Activated CD8-positive, alpha-beta memory T cell treated with anti-CD3 and anti-CD28 coated beads for 1 hour (primary cell): Measurements from ENCODE around the gene DEF6.
"Not testable (repeated sequence)": the region's sequence is repeated elsewhere in the genome, so short reads cannot be mapped to it uniquely, and the experiment has no call there.

Experiments used
- DNase-seq, 2 donors: peaks; one replicate each; pipeline ENCODE4 v3.0.0-alpha.2; 2020; ENCODE audit warnings: low read depth in 1 of 2; ENCODE audit errors: extremely low read depth in 1 of 2

The DEF6 gene

DNA sequence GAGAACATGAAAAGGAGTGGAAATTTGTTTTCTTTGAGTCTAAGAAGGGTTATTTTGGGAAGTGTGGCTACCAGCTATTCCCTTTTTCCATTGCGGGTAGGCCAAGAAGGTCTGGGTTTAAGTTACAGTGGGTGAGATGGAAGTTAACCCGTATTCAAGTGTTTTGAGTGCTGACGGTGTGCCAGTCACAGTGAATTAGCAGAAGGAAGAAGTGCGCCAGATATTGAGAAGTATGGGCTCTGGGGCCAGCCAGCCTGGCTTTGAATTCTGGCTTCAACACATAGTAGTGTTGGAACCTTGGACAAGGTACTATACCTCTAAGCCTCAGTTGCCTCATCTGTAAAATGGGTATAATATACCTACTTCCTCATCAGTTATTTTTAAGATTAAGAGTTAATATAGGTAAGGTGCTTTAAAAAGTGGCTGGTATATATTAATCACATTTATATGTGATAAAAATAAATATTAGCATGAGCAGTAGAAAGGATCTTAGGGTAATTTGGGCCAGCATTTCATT lies 21.8 kb upstream of the DEF6 start:
- DNase-seq: no peak

DNA sequence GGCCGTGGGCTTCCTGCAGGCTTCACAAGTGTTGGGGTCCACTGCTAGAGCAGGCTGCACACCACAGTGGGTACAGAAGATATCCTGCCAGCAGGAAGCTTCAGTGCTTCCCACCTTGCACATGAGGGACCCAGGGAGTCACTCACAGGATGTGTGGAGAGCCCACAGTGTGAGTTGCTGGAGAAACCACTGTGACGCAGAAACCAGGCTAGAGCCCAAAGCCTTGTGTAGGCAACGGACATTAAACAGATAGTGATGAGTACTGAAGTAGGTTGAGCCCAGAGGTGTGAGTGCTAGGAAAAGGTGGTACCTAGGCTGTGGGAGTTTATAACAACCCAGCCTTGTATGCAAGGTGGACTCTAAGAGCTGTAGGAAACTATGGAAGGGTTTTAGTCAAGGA lies 18.9 kb upstream of the DEF6 start:
- no peak for DNase-seq

DNA sequence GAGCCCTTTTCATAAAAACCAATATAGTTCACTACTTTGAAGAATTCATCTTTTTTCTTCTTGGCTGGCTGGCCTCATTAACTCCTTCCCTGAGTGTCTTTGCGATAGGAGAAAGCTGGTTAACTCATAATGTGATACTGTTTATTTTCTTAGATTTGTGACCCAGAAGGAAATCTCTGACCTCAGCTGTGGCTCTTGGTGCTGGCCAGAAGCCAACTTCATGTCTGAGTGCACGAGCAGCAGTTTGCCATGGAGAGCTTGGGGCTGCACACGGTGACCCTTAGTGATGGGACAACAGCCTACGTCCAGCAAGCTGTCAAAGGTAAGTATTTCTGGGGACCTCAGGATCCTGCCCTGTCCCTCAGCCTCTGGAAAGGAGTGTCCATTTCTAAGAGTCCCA lies 16.7 kb upstream of the DEF6 start:
- DNase-seq: no peak

DNA sequence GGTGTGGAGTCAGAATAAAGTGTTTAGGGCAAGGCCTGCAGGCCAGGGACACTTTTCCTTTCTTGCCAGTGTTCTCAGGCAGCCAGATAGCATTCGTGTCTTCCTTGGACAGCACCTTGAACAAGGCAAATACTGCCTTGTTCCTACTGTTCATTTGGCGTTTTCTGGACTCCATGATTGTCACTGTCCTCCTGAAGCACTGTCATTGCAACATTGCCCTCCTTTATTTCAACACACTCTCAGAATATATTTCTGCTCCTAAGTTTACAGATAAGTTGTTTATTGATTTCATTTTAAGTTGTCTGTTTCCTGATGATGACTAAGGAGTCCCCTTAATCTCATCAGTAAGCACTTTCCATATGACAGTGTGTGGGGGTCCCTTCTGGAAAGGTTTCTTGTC lies 15.1 kb upstream of the DEF6 start:
- DNase-seq: no peak

DNA sequence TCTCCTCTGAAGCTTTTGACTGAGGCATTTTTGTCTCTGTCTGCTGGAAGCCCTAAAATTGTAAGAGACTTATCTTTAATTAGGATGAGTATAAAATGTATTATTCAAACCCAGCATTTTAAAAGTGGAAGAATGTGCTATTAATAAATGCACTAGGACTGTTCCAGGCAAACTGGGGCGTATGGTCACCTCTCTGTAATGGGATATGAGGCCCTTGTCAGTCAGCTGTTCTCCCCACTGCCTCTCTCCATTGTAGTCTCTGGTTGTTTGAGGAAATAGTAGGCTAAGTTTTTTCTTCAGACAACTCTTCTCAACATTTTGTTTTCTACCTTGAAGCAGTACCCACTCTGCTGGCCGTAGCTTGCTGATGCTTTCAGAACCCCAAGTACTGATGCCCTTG lies 14.3 kb upstream of the DEF6 start:
- DNase-seq: no peak

DNA sequence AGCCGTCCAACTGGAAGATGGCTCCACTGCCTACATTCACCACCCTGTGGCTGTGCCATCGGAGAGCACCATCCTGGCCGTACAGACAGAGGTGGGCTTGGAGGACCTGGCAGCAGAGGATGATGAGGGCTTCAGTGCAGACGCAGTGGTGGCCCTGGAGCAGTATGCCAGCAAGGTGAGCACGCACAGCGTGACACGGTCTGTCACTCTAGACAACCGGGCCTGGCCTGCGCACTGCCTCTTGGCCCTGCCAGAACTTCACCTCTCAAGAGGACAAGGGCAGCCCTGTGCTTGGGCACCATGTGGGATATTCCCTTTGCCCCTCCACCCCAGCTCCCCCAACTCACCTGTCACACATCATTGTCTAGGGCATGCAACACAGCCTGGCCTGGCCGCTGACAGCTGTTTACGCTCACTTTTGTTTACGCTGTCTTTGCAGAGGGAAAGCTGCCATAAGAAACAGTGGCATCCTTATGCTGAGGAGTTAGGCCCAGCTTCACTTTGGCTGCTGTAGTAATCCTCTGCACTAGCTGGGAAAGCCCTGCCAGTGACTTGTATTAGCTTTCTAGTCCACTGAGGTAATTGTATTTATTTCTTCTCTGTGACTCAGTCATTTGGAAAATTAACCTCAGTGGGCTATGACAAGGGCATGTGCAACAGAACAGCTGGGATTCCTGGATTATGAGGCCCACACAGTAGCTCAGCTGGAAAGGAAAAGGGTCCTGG lies 9.8 kb upstream of the DEF6 start:
- no peak for DNase-seq

DNA sequence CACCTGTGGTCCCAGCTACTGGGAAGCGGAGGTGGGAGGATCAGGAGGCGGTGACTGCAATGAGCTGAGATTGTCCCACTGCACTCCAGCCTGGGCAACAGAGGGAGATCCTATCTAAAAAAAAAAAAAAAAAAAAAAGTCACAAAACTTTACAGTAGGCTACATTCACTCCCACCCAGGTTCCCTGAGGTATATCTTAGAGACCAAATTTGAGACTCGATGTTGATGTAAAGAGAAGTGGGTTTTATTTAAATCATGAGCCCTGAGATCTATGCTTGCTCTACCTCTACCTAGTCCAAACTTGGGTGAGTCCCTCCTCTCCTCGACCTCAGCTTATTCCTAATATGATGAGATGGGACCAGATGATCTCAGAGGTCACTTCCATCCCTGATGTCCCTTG lies 8.8 kb upstream of the DEF6 start:
- DNase-seq: no peak

DNA sequence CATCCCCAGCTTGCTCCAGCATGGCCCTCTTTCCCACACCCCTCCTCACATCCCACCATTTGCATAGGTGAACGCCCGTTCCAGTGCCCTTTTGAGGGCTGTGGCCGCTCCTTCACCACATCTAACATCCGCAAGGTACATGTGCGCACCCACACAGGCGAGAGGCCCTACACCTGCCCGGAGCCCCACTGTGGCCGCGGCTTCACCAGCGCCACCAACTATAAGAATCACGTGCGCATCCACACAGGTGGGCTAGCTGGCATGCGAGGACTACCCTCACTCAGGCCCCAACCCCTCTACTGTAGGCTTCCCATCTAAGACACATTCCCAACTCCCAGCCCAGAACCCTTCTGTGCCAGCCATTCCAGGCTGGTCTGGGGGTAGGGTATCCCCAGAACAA lies 6.1 kb upstream of the DEF6 start:
- DNase-seq: no peak

DNA sequence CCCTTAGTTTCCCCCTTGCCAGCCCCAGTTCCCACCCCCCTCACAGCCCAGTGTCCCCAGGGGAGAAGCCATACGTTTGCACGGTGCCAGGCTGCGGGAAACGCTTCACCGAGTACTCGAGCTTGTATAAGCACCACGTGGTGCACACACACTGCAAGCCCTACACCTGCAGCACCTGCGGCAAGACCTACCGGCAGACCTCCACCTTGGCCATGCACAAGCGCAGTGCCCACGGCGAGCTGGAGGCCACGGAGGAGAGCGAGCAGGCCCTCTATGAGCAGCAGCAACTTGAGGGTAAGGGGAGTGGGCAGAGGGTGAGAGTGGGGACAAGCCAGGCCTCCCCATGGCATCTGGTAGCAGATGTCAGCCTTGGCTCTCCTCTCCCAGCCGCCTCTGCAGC lies 5.1 kb upstream of the DEF6 start:
- no peak for DNase-seq

DNA sequence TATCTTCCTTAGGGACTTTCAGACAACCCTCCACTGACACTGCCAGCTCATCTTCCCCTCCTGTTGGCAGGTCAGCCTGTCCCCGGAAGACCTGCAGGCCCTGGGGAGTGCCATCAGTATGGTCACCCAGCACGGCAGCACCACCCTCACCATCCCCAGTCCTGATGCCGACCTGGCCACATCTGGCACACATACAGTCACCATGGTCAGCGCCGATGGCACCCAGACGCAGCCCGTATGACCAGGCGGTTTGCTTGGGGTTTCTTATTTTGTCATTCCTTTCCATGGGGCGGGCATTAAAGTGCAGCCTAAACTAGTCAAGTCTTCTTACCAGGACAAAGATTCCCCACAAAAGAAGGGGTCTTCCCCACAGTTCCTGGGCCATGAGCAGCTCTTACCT lies 3.9 kb upstream of the DEF6 start:
- no peak for DNase-seq

DNA sequence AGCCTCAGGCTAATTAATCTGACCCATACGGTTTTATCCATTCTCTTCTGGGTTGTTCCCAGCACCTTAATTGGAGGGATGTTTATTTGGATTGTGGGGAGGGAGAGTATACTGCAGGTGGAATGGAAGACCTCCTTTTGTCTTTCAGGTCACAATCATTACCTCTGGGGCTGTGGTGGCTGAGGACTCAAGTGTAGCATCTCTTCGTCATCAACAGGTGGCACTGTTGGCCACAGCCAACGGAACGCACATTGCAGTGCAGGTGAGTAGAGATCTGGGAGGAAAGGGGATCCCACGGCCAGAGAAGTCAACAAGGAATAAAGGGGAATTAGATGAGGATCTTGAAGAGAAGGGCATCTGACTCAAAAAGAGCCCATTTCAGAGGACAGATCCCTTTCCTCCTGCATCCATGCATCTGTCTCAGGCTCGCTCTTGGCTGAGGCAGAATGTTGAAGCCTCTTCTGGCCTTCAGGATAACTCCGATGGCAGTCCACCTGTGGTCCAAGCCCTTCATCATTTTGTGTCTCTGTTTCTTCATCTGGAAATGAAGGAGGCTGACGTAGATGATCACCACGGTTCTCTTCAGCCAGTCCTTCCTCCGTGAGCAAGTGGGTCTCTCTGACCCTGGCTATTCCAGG lies 3.2 kb upstream of the DEF6 start:
- DNase-seq: no peak

DNA sequence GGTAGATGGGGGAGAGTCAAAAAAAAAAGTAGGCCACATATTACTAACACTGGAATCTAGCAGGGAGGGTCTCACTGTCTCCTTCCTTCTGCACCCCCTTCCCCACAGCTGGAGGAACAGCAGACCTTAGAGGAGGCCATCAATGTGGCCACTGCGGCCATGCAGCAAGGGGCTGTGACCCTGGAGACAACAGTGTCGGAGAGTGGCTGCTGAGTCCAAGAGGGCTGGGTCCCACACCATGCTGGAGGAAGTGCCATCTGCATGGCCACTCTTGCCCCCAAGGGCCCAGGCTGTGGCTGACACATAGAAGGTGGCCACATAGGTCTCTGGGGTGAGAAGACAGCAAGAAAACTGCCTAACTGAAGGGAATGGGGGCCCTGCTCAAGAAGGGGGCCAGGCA lies 2.6 kb upstream of the DEF6 start:
- no peak for DNase-seq

DNA sequence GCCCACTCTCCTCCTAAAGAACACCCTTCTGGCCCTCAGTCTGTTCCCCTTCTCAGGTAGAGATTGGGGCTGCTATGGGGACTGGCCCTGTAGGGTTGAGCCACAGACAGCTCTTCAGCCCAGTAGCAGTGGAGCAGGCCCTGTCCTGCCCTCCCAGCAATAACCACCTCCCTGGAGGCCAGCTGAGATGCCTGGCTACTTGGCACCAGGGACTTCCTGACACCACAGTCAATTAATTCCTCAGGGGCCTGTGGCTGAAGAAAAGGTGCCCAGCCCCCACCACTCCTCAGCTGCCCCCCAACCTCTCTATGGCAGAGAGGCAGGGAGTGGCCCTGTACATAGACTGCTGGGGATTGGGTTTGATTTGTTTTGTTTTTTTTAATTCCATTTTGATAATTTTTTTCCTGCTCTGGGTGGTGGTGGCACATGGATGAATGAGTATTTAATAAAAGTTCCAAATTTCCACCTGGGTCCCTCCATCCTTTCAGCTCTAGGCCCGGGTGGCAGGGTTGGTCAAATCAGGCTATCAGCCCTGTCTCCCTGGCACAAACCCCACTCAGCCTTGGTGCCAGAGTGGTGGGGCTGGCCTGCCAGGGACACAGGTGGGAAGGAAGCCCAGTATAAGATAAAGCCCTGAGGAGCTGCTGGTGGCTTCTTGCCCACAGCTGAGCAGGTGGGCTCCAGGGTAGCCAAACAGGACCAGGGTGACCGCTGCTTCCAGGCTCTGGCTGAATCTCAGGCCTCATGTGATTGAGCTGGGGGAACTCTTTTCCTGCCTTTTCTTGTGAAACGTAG lies 1.9 kb upstream of the DEF6 start:
- no peak for DNase-seq

DNA sequence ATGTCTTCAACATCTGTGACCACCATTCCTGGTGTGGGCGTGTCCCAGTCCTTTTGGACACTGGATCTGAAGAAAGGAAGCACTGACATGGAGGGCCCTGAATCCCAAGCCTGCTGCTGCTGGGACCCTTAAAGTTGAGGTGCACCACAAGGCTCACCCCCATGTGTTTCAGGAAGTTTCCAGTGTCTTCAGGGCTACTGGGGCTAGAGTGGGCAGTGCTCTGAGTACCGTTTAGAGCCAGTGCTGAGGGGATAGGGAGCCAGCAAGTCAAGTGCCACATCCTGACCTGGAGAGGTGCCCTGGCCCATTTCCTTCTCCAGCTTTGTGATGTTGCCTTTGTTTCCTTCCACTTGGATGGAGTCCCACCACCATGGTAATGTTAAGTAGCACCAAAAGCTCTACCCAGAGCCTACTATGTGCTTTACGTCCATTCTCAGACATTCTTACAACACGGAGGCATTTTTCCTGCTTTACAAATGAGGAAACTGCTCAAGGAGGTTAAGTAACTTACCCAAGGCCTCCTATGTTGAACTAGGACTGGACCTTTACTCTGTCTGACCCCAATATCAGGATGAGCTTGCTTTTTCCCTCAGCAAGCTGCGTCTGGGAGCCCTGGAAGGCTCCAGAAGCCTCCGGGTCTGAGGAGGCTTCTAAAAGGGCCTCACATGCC lies 552 bp upstream of the DEF6 start:
- DNase-seq: no peak

DNA sequence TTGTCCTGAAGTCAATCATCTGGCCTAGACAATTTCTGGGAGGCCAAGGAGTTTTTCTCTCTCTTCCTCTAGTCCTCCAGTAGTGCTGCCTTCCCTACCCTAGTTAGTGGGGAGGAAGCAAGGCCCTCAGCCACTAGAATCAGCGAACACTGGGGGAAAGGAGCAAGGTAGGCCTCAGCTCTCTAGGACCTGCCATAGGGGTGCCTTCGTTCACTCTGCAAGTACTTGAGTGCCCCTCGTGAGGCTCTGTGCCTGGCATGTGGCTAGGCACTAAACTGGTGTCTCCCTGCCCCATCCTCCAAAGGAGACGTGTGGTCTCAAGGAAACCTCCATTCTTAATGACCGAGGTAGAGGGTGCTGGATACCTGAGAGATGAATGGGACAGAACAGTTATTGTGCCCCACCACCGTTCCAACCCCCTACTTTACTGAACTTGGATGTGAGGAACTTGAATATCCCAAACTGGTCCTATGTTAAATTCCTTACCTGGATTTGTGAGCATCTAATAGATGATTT lies 1.1 kb downstream of the DEF6 start:
- DNase-seq: no peak

DNA sequence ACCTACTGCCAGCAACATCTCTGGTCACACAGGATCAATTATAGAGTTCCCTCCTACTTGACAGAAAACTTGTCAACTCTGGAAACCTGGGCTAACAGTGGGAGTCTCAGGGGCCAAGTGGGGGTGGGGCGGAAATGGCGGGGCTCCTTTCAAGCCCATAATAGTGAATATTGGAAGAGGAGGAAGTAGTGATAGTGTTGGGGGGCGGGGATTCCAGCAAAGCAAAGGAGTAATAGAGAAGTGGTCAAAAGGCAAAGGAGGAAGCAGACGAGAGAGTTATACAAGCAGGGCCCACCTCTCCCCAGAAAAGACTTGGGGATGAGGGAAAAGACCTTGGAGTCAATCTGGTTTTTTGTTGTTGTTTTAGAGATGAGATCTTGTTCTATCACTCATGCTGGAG lies 2.1 kb downstream of the DEF6 start:
- DNase-seq: no peak

DNA sequence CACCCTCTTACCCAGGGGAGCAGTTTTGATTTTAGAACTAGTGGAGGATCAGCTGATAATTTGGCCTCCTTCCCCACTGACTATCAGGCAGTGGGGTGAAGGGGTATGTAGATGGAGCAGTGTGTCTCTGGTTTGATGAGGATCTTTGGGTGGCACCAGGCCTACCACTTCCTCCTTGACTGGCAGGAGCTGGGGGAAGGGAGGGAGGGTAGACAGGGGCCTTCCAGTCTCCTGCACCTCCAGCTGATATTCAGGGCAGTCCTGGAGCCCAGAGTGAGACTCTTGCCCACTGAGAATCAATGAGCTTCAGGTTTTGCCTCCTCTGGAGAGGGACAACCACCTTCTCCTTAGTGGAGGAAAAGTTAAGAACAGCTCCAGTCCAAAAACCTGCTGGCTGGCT lies 3.2 kb downstream of the DEF6 start:
- DNase-seq: no peak

DNA sequence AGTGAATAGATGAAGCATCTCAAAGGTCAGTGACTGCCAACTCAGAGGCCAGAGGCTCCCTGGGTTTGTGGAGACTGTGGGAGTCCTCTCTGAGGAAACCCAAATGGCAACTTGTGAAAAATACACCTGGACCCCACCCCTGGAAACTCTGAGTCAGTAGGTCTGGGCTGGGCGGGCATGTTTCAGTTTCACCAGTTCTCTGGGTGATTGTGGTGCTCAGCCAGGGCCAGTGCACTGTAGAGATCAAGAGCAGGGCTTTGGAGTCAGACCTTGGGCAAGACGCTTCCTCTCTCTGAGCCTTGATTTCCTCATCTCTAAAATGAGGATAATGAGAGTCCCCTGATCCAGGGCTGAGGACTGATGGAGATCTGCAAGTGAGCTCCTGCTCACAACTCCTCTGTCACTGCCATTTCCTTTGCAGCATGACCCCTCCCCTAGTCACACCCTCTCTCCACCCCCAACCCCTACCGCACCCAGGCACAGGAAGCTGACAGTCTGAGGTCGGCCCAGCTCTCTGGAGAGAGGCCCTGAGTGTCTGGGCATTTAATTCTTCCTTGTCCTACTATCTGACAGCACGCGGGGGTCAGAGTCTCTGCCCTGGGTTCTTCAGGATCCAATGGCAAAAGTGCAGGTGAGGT lies 5.1 kb downstream of the DEF6 start:
- DNase-seq: peak; percentile 71 to 78

DNA sequence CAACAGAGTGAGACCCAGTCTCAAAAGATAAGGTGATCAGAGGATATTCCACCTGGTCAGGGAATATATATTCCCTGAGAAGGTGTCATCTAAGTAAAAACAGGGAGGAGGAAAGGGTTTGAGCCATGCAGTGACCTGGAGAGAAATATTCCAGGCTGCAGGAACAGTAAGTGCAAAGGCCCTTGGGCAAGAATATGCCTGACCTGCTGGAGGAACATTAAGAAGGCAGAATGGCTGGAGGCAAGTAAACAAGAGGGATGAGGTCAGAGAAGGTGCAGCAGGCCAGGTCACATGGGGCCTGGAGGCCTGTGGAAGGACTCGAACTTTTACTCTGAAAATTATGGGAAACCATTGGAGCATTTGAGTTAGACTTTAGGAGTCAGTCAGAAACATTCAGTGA lies 6.7 kb downstream of the DEF6 start:
- no peak for DNase-seq

DNA sequence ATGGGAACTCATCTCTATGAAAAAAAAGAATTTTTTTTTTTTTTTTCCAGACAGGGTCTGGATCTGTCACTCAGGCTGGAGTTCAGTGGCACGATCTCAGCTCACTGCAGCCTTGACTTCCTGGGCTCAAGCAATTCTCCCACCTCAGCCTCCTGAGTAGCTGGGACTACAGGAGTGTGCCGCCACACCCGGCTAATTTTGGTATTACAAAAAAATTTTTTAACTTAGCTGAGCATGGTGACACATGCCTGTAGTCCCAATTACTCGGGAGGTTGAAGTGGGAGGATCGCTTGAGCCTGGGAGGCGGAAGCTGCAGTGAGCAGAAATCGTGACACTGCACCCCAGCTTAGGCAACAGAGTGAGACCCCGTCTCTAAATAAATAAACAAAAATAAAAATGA lies 7.5 kb downstream of the DEF6 start:
- DNase-seq: no peak

DNA sequence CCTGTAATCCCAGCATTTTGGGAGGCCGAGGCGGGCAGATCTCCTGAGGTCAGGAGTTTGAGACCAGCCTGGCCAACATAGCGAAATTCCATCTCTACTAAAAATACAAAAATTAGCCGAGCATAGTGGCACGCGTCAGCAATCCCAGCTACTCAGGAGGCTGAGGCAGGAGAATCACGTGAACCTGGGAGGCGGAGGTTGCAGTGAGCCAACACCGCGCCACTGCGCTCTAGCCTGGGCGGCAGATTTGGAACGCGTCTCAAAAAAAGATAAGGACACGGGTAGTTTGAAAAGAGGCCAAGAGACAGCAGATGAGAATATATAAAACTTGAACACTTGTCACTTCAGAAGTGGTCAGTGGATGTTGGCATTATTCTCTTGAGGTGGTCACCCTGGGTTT lies 9.5 kb downstream of the DEF6 start:
- not testable (repeated sequence) for DNase-seq
